Liver (tissue), 2 donors: ENCODE measurements around the gene DLGAP4.

Source experiments
- EGR1 ChIP-seq, 2 donors: IDR thresholded peaks; 2 replicates each; pipeline ENCODE4 v1.6.1; 2016 to 2018; ENCODE audit warnings: antibody characterized with exemption in 2 of 2, low read depth in 2 of 2
- TF ChIP-seq, protein P1 (sequence below): IDR thresholded peaks from 2 replicates; pipeline ENCODE4 v1.6.1; 2016; ENCODE audit warnings: antibody characterized with exemption, mild to moderate bottlenecking
- donor health status: healthy.

DNA sequence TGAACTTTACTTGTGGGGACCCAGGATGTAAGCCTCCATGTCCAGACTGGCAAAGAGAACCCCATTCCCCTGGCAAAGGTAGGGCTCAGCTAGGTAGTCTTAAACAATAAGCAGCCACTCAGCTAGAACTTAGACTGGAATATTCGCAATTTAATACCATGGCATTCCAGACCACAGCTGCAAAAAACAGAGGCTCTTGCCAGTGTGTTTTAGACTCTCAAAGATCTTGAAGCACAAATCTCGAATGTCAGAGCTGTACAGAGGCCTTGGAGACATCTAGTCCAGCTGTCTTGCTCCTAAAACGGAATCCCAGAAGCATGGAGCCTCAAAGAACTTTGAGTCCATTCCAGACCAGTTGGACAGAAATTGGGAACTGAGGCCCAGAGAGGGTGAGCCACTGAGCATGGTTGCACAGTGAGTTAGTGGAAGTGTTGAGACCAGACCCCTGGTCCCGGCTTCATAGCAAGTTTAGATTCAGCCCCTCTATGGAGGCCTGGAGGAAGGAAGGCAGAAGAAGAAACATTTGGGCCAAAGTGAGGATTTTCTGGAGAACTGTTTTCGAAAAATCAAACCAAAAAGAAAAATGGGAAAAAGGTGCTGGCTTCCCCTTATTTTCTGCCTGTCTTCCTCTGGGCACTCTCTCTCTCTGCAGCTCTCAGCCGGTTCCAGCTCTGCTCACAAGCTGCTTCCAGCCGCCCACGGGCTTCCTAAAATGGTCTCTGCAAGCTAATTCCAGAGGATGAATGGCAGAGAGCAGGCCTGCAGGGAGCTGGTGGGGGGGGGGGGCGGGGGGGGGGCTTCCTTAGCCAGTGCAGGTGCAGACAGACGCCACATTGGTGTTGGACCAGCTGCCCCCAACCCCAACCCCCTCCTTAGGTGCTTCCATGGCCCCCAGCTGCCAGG is 37.4 kb upstream of the DLGAP4 start:
- no peak for TF ChIP-seq EGR1 (IDR thresholded peaks at IDR 0.05; ENCODE audit: low read depth in 2 of 2)
- TF ChIP-seq, protein P1, sequence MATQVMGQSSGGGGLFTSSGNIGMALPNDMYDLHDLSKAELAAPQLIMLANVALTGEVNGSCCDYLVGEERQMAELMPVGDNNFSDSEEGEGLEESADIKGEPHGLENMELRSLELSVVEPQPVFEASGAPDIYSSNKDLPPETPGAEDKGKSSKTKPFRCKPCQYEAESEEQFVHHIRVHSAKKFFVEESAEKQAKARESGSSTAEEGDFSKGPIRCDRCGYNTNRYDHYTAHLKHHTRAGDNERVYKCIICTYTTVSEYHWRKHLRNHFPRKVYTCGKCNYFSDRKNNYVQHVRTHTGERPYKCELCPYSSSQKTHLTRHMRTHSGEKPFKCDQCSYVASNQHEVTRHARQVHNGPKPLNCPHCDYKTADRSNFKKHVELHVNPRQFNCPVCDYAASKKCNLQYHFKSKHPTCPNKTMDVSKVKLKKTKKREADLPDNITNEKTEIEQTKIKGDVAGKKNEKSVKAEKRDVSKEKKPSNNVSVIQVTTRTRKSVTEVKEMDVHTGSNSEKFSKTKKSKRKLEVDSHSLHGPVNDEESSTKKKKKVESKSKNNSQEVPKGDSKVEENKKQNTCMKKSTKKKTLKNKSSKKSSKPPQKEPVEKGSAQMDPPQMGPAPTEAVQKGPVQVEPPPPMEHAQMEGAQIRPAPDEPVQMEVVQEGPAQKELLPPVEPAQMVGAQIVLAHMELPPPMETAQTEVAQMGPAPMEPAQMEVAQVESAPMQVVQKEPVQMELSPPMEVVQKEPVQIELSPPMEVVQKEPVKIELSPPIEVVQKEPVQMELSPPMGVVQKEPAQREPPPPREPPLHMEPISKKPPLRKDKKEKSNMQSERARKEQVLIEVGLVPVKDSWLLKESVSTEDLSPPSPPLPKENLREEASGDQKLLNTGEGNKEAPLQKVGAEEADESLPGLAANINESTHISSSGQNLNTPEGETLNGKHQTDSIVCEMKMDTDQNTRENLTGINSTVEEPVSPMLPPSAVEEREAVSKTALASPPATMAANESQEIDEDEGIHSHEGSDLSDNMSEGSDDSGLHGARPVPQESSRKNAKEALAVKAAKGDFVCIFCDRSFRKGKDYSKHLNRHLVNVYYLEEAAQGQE: no peak
